NCI-H1694 (cell line): ENCODE data around the gene CXXC5.
A peak's percentile ranks its signal among the peaks of the same experiment; 100 is the strongest.

Source experiments
- DNase-seq: peaks from one replicate; lab custom pipeline; 2025; lab: John Stamatoyannopoulos, UW

Gene CXXC5

GRCh38 chr5:139682016-139682975 lies 34.1 kb downstream of the CXXC5 start:
- no peak for DNase-seq

GRCh38 chr5:139683295-139684271 lies 35.4 kb downstream of the CXXC5 start:
- no peak for DNase-seq

GRCh38 chr5:139684350-139684880 lies 36.3 kb downstream of the CXXC5 start:
- no peak for DNase-seq

- DNase-seq = peak; percentile 17
Observed at GRCh38 chr5:139684881-139685749, 37.0 kb downstream of the CXXC5 start.

GRCh38 chr5:139685886-139686285 lies 37.7 kb downstream of the CXXC5 start:
- no peak for DNase-seq

- no peak for DNase-seq
Observed at GRCh38 chr5:139686356-139686705, 38.2 kb downstream of the CXXC5 start.

- DNase-seq = no peak
Observed at GRCh38 chr5:139686706-139687441, 38.7 kb downstream of the CXXC5 start.

GRCh38 chr5:139687656-139688055 lies 39.5 kb downstream of the CXXC5 start:
- no peak for DNase-seq

GRCh38 chr5:139688088-139688702 lies 40.0 kb downstream of the CXXC5 start:
- no peak for DNase-seq

GRCh38 chr5:139688751-139689372 lies 40.7 kb downstream of the CXXC5 start:
- DNase-seq = no peak

- no peak for DNase-seq
Observed at GRCh38 chr5:139689631-139690063, 41.5 kb downstream of the CXXC5 start.

GRCh38 chr5:139690064-139690802 lies 42.1 kb downstream of the CXXC5 start:
- peak; percentile 19 for DNase-seq

- no peak for DNase-seq
Observed at GRCh38 chr5:139690803-139691629, 42.9 kb downstream of the CXXC5 start.

GRCh38 chr5:139692148-139692547 lies 44.0 kb downstream of the CXXC5 start:
- no peak for DNase-seq

- no peak for DNase-seq
Observed at GRCh38 chr5:139692679-139693308, 44.6 kb downstream of the CXXC5 start.

- DNase-seq = no peak
Observed at GRCh38 chr5:139693676-139694364, 45.7 kb downstream of the CXXC5 start.
